KBM-7 (cell line): Measurements from ENCODE around the gene NAA35.
"Not testable (repeated sequence)": the region's sequence is repeated elsewhere in the genome, so short reads cannot be mapped to it uniquely, and the experiment has no call there.

ENCODE experiments used
- DNase-seq: peaks from one replicate; pipeline ENCODE4 v3.0.0-alpha.2; 2015
- in situ Hi-C: fragments of 300-500 bp; cut with MboI; formaldehyde crosslinking; loops from 2 replicates; pipeline ENCODE4 v1.14.3; 2020; ENCODE audit warnings: low sequenced_read_pairs, low pct_unique_long_range_greater_than_20kb, mixed read lengths

The NAA35 gene

DNA sequence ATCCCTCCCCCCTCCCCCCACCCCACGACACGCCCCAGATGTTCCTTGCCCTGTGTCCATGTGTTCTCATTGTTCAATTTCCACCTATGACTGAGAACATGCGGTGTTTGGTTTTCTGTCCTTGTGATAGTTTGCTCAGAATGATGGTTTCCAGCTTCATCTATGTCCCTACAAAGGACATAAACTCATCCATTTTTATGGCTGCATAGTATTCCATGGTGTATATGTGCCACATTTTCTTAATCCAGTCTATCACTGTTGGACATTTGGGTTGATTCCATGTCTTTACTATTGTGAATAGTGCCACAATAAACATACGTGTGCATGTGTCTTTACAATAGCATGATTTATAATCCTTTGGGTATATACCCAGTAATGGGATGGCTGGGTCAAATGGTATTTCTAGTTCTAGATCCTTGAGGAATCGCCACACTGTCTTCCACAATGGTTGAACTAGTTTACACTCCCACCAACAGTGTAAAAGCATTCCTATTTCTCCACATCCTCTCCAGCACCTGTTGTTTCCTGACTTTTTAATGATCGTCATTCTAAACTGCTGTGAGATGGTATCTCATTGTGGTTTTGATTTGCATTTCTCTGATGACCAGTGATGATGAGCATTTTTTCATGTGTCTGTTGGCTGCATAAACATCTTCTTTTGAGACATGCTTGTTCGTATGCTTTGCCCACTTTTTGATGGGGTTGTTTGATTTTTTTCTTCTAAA lies 107.2 kb downstream of the NAA35 start:
- in situ Hi-C loops, DNase-seq: not testable (repeated sequence)

DNA sequence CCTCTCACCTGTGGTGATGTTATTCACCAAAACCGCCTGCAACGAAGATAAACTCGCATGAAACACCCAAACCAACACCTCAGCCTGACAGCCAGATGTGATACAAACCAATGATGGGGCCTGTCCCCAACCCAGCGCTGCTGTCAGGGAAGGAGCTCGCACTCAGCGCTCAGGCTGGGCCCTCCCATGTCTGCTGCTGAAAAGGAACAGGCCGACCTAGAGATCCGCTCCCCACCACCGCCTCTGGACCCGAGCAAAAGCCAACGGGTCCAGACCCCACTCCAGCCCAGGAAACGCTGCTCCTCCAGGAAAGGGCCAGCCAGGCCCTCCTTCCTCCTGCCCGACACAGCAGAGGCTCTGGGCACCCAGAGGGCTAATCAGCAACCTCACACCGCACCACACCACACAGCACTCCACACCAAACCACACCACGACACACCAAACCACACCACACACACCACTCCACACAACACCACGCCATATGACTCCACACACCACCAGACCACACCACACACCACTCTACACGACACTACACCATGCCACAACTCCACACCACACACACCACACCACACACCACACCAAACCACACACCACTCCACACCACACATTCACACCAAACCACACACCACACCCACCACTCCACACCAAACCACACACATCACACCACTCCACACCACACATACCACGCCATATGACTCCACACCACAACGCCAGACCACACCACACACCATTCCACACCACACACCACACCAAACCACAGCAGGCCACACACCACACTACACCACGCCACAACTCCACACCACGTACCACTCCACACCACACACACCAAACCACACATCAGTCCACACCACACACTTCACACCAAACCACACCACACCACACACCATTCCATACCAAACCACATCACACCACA lies 111.9 kb downstream of the NAA35 start:
- in situ Hi-C loops = no loop called here
- no peak for DNase-seq

DNA sequence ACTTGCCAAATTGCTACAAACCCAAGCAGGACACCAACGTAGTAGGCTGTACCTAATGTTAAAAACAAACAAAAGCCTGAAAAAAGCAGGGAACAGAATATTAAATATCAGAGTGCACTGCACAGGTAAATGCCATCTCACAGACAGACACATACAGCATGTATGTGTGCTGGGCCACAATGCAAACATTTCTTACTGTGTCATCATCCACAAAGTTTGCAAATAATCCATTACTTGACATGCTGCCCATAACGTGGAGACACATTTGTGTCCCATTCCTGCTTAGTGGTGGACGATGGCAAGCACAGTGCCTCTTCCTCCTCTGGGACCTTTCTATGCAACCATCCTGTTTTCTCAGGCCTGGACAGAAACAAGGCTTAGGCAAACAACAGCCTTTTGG lies 113.7 kb downstream of the NAA35 start:
- DNase-seq = no peak
- in situ Hi-C loops = no loop called here

DNA sequence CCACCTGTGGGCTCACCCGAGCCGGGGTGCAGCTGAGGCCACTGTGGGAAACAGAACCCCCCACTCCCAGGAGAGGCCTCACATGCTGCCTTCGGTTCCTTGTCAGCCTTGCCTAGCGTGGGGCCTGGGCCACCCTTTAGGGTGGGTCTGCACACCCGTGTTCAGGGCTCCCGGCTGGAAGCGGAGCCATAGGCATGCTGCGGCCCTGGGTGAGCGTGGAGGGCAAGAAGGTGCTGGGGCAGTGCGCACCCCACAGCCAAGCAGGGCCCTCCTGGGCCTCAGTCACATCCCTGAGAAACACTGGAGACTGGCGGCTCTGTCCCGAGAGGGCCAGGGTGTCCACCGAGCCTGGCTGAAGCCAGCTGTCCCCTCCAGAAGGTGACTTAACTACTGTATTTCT lies 116.5 kb downstream of the NAA35 start:
- in situ Hi-C loops = no loop called here
- no peak for DNase-seq

DNA sequence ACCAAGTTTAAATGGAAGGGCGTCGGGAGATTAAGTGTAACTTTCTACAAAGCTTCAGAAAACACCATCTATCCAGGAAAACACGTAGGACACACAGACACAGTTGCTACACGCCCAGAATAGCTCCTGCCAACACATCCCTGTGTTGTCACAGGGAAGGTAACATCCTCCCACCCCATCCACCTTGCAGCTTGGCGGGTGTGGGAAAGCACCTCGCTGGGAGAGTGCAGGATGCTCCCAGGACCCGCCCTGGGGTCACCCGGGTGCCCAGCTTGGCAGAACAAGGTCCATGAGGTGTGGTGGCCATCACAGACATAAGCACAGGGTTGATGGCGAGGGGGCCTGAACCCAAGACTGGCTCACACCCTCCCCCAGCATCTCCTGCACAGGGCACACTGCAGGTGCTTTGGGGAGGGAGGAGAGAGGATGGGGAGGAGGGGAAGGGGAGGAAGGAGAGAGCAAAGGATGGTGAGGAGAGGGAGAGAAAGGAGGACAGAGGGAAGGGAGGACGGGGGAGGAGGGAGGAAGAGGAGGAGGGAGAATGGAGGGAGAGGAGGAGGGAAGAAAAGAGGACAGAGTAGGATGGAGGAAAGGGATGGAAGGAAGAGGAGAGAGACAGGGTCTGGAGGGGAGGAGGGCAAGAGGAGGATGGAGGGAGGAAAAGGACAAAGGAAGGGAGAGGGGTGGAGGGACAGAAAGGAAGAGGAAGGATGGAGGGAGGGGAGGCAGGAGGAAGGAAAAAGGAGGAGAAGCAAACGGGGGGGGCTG lies 121.2 kb downstream of the NAA35 start:
- in situ Hi-C loops = no loop called here
- no peak for DNase-seq

DNA sequence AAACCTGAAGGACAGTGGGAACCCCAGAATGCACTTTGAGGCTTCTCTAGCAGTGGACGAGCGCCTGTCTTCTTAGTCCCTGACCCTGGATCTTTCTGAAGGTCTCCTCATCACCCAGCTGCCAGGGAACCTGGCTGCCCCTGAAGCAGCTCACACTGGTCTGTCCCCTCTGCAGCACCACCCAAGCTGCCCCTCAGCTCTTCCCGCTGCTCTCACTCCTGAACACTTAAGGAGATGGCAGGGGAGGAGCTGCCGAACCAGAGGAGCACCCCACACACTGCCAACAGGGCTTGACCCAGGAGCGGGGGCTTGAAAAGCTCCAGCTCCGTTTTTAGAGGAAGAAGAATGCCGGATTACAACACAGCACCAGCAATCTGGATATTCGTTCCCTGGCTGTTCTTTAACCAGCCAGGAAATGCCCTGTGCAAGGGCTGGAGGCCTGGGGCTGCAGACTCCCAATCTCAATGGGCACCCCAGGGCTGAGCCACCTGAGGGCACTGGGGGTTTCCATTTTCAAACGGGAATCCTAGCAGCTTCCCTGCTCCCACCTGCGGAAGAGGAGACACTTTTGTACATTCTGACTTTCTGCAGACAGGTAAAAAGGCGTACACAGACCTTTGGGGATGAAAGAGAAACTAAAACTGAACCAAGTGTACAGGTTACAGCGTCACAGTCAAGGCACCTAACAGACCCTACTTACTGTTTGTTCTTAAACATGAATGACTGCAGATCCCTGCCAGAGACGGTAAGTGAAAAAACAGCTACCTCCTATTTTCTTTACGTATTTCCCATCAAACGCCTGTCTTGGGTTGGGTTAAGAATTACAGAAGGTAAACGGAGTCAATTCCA lies 122.1 kb downstream of the NAA35 start:
- DNase-seq = no peak
- in situ Hi-C loops = no loop called here

DNA sequence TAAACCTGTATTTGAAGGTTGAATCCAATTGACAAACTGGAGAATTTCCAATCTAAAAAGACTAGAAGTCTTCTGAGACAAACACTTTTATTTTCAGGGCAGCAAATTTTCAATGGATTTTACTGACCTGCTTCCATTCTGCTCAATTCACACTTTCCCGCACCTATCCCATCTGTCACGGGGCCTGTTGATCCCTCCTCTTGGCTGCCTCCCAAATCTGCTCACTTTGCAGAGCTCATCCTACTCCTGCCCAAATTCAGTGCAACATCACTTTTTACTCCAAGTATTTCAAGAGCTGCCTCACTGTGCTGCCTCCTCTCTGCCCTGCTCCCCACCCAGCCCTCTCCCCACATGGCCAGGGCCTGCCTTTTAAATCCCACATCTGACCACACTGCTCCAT lies 123.3 kb downstream of the NAA35 start:
- DNase-seq = no peak
- in situ Hi-C loops = no loop called here

DNA sequence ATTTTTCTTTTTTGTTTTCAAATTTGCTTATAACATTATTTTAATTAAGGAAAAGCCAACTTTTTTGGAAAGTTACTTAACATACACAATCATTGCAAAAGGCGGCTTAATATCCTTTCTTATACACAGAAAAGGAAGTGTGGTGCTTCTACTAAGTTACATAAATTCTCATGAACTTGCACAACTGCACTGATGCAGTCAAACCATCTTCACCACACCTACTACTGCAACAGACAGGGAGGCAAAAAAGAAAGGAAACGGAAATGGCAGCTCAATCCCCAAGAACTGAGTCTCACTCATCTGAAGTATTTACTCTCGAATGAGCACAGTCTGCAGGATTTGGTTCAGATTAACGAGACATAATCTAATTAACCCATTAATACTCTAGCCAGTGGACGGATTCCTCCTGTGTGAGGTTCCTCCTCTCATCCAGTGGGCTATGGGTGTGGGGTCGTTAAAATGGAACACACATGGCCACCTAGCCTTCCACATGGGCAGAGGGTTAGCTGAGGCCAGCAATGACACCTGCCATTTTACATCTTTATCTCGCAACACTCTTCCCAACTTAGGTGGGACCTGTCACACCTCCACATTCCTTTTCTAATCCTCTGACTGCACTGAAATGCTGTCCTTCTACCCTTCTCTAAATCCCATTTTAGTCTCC lies 128.4 kb downstream of the NAA35 start:
- in situ Hi-C loops = no loop called here
- DNase-seq = no peak
